Testis (tissue), 3 donors: ENCODE results near the gene FAM185A. TPM values are rescaled to one million over a fixed set of nuclear protein-coding genes. Genes with fewer than 3 reads are reported as not detected.
"Not testable (repeated sequence)": the region's sequence is repeated elsewhere in the genome, so short reads cannot be mapped to it uniquely, and the experiment has no call there.

Experiments used
- DNase-seq: peaks from one replicate; pipeline ENCODE4 v3.0.0-alpha.2; 2019
- H3K27ac ChIP-seq, 2 donors: fragments of 200-600 bp; sonication (generic); one replicate each; pipeline ENCODE4 v1.5.1; 2019
- H3K27me3 ChIP-seq: fragments of 200-600 bp; sonication (generic); one replicate; pipeline ENCODE4 v1.5.1; 2019
- H3K36me3 ChIP-seq: fragments of 200-600 bp; sonication (generic); one replicate; pipeline ENCODE4 v1.5.1; 2017; ENCODE audit warnings: low read depth; ENCODE audit errors: missing control alignments
- H3K4me1 ChIP-seq: fragments of 200-600 bp; sonication (generic); one replicate; pipeline ENCODE4 v1.5.1; 2019
- H3K4me3 ChIP-seq, 2 donors: fragments of 200-600 bp; sonication (generic); one replicate each; pipeline ENCODE4 v1.5.1; 2017 to 2019
- H3K9me3 ChIP-seq: fragments of 200-600 bp; sonication (generic); one replicate; pipeline ENCODE4 v1.5.1; 2017
- WGBS, 2 donors: methylation state at CpG; one replicate each; pipeline ENCODE4 v1.1.5; 2018; 5-methylcytosine and 5-hydroxymethylcytosine counted together
- intact Hi-C: fragments of 100-400 bp; cut with DNase I; formaldehyde crosslinking; loops from one replicate; pipeline ENCODE4 v1.15.1; 2023; ENCODE audit warnings: low total_unique reads
- polyA plus RNA-seq: library from polyadenylated mRNA; stranded (reverse); fragments of 350-450 nt; fragmentation: Illumina TruSeq; extraction: RNeasy Lipid Tissue Mini Kit (QIAGEN cat#74804); gene quantifications from one replicate; pipeline ENCODE4 v1.2.3, GENCODE V29; 2014; ENCODE audit warnings: low read depth, low replicate concordance; ENCODE audit not compliant: insufficient read depth
- total RNA-seq, 2 donors: library from RNA; depleted of rRNA; stranded (reverse); fragments of >200 nt; gene quantifications; one replicate each; pipeline ENCODE4 v1.2.3, GENCODE V29; 2016

Gene FAM185A
- total and polyA plus RNA-seq, 3 donors from 2014 or later, result 4.5 to 23.9 (median 15.2) TPM

DNA sequence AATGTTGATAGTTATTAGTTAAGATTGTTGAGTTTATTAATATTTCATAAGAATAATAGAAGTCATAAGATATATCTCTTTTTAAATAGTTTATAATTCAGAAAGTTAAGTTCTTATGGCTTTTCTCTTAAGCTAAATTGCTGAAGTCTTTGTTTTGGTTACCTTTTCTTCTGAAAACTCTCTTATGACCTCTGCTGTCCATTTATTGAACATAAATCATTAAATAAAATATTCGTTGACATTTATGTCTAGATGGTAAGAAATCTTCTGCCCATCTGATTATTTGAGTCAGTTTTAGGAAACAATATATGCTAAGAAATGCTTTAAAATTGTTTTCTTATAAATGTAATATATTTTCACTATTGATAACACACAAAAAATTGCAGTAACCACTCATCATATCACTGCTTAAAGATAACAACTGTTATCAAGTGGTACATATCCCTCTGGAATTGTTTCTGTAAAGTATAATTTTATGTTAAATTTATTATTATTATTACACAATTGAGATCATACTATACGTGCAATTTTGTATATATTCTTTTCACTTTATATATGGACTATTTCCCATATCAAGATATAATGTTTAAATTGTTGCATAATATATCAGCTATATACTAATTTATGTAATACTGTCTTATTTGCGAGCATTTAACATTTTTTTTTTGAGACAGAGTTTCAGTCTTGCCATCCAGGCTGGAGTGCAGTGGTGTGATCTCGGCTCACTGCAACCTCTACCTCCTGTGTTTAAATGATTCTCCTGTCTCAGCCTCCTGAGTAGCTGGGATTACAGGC lies 3.1 kb upstream of the FAM185A start:
- H3K36me3 ChIP-seq, H3K4me3 ChIP-seq, H3K27ac ChIP-seq, intact Hi-C loops, H3K27me3 ChIP-seq, H3K4me1 ChIP-seq, H3K9me3 ChIP-seq, DNase-seq: not testable (repeated sequence)
- WGBS, 2 donors, result 70 to 73% methylated on average over 4 of the region's 4 CpGs

DNA sequence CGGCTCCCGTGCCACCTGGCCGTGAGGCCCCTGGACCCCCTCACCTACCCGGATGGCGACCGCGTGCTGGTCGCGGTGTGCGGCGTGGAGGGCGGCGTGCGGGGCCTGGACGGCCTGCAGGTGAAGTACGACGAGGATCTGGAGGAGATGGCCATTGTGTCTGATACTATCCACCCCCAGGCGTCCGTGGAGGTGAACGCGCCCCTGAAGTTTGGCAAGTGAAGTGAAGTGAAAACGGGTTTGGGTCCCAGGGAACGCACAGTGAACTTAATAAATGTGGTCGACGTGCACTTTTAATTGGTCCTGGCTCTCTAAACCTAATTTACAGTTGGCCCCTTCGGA lies 617 bp downstream of the FAM185A start:
- H3K9me3 ChIP-seq, H3K4me1 ChIP-seq, intact Hi-C loops, H3K27ac ChIP-seq, H3K36me3 ChIP-seq, DNase-seq, H3K27me3 ChIP-seq: not testable (repeated sequence)
- 11 to 12% methylated on average over 5 to 7 of the region's 26 CpGs for WGBS, 2 donors
- H3K4me3 ChIP-seq, result peak overlapping the region; percentile 70 to 76

DNA sequence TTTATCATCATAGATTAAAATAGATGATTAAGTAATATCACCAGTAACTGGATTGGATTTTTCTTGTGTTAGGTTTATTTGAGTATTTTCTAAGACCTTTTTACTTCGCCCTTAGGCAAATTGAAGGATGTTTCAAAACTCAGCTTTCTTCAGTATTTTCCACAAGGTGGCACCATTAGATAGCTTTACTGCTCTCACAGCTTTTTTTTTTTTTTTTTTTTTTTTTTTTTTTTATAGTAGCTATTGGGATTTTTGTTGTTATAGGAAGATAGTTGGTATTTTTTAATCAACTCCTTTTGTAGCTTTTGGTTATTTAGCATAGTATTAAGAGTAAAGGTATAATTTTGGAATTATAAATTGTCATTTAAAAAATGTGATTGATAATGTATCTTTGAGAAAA lies 9.4 kb downstream of the FAM185A start:
- H3K36me3 ChIP-seq, H3K9me3 ChIP-seq, H3K27me3 ChIP-seq, H3K4me1 ChIP-seq, H3K4me3 ChIP-seq, H3K27ac ChIP-seq, DNase-seq, intact Hi-C loops: not testable (repeated sequence)
- WGBS, 2 donors, result 71 to 77% methylated on average over 1 of the region's 1 CpG

DNA sequence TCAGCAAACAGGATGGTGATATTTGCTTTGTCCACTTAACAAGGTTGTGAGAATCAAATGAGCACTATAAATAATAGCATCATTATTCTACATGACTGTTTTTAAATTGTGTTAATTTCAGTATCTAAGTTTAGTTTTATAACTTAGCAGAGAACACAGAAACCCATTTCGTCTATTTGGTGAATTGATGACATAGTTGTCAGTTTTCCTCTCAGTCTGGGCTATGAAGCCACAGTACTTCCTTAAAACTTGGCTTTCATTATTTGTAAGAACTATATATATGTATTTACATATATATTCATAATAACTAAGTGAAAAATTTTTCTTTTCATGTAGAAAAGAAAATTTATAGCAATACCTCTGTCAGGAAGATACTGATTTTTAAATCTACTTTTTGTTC lies 11.1 kb downstream of the FAM185A start:
- intact Hi-C loops, H3K27ac ChIP-seq: not testable (repeated sequence)

DNA sequence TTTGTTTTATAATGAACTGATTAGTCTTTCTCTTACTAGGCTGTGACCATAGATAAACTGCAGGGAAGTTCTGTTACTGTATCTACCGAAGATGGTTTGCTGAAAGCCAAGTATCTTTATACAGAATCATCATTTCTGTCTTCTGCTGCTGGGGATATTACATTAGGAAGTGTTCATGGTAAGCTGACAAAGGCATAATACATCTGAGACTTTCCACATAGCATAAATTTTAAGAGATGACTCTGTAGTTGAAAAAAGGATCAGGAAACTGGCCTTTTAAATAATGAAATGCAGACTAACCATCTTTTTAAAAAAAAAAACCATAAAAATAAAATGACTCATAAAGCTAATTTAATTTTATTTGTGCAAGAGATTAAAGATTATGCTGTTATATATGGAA lies 12.4 kb downstream of the FAM185A start:
- H3K4me3 ChIP-seq, H3K4me1 ChIP-seq, intact Hi-C loops, H3K9me3 ChIP-seq, DNase-seq, H3K27me3 ChIP-seq, H3K27ac ChIP-seq, H3K36me3 ChIP-seq: not testable (repeated sequence)
- WGBS, 2 donors, result 69 to 86% methylated on average over 1 of the region's 1 CpG

More for the DNA sequence above, 11.1 kb downstream of the FAM185A start:
- 79 to 91% methylated on average over 1 of the region's 1 CpG for WGBS, 2 donors
- not testable (repeated sequence) for DNase-seq, H3K4me1 ChIP-seq, H3K36me3 ChIP-seq, H3K27me3 ChIP-seq, H3K9me3 ChIP-seq, H3K4me3 ChIP-seq

DNA sequence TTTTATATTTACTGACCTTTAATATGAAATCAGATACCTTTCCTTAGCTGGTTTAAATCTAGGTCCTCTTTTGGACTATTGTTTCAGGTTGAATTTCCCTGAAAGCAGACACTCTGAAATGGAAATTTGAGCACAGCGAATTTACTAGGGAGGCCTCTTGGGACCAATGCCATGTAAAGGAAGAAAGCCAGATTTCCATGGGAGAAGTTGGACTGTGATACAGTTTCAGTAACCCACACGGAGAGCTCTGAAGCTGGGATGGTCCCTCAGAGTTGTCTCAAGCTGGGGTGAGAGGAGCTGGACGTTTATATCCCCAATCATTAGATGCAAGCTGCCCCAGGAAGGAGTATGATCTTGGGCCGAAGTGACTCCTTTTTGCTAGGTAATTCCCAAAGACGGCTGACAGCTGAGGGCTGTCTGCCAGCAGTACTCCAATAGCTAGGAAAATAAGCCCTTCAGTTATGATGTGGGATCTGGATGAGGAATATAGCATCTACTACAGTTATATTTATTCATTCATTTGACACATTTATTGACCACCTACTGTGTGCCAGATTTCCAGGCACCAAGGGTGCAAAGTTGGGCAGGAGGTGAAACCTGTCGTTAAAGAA lies 14.6 kb downstream of the FAM185A start:
- H3K27ac ChIP-seq, H3K36me3 ChIP-seq, DNase-seq, intact Hi-C loops, H3K4me1 ChIP-seq, H3K4me3 ChIP-seq, H3K9me3 ChIP-seq, H3K27me3 ChIP-seq: not testable (repeated sequence)
- 60 to 72% methylated on average over 4 to 6 of the region's 6 CpGs for WGBS, 2 donors

DNA sequence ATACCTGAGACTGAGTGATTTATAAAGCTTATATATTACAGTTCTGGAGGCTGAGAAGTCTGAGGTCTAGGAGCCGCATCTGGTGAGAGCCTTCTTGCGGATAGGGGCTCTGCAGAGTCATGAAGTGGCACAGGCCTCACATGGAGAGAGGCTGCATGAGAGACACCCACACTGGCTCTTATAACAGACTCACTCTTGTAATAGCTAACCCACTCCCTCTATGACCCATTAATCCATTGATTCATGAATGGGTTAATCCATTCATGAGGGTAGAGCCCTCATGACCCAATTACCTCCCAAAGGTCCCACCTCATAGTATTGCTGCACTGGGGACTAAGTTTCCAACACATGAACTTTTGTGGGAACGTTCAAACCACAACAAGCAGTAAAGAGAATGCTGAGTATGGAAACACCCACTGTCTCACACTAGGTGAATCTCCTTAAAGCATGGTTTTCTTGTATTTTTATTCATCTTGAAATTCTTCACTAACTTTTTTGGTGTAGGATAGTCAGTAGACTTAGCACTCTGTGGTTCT lies 20.9 kb downstream of the FAM185A start:
- DNase-seq, H3K9me3 ChIP-seq, H3K27me3 ChIP-seq, H3K4me1 ChIP-seq, H3K36me3 ChIP-seq, H3K4me3 ChIP-seq, H3K27ac ChIP-seq, intact Hi-C loops: not testable (repeated sequence)
- WGBS, 2 donors, result 93 to 95% methylated on average over 2 to 3 of the region's 3 CpGs

DNA sequence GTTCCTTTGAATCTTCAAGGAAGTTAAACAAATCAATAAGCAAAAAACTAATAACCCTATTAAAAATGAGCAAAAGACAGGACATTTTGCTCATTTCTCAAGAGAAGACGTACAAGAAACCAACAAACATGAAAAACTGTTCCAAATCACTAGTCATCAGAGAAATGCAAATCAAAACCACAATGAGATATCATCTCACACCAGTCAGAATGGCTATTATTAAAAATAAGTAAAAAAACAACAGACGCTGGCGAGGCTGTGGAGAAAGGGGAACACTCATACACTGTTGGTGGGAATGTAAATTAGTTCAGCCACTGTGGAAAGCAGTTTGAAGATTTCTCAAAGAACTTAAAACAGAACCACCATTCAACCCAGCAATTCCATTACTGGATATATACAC lies 21.7 kb downstream of the FAM185A start:
- H3K27ac ChIP-seq, DNase-seq, H3K4me3 ChIP-seq, H3K36me3 ChIP-seq, H3K27me3 ChIP-seq, H3K4me1 ChIP-seq, intact Hi-C loops, H3K9me3 ChIP-seq: not testable (repeated sequence)
- WGBS, 2 donors, result 93 to 100% methylated on average over 2 to 3 of the region's 3 CpGs

DNA sequence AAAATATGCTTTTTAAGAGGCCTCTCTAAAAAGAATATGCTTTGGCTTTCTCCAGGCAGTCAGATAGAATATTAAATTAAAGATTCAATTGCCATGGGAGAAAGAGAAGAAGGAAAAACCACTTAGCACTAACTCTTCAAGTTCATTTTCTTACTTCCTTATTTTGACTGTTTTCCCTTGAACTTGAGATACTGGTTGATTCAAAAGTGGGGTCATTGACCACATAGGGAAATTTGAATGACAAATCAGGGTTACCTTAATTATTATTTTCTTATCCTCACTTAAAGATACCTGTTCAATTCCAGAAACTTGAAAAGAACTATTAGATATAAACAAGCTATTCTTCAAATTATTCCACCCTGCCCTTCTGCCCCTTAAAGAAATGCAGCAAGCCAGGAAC lies 27.4 kb downstream of the FAM185A start:
- DNase-seq, H3K36me3 ChIP-seq, H3K9me3 ChIP-seq, H3K27me3 ChIP-seq, H3K4me3 ChIP-seq, H3K4me1 ChIP-seq, intact Hi-C loops, H3K27ac ChIP-seq: not testable (repeated sequence)

DNA sequence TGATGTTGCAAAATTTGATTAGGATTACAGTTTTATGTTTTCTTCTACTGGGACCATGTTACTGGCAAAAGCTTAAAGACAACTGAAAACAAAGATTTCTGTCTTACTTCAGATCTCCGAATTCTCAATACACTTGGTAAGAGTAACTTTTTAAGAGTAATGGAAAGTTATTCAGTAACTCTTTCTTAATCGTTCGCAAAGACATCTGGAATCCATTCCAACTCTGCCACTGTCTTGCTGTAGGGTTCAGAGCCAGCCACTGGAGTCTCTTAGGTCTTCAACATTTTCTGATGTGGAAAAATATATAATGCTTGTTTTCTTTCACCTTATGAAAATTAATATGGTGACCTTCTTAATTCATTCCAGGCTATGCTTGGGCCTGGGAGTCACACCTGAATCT lies 29.9 kb downstream of the FAM185A start:
- H3K36me3 ChIP-seq, H3K27me3 ChIP-seq, intact Hi-C loops, H3K27ac ChIP-seq, H3K9me3 ChIP-seq, H3K4me1 ChIP-seq, DNase-seq, H3K4me3 ChIP-seq: not testable (repeated sequence)
- 33 to 61% methylated on average over 3 of the region's 3 CpGs for WGBS, 2 donors

DNA sequence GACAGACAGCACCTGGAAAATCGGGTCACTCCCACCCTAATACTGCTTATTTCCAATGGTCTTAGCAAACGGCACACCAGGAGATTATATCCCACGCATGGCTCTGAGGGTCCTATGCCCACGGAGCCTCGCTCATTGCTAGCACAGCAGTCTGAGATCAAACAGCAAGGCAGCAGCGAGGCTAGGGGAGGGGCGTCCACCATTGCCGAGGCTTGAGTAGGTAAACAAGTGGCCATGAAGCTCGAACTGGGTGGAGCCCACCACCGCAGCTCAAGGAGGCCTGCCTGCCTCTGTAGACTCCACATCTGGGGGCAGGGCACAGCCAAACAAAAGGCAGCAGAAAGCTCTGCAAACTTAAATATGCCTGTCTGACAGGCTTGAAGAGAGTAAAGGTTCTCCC lies 32.1 kb downstream of the FAM185A start:
- WGBS, 2 donors, result 89 to 96% methylated on average over 9 to 10 of the region's 10 CpGs
- H3K36me3 ChIP-seq, DNase-seq, intact Hi-C loops, H3K27ac ChIP-seq, H3K27me3 ChIP-seq, H3K9me3 ChIP-seq, H3K4me1 ChIP-seq, H3K4me3 ChIP-seq: not testable (repeated sequence)

DNA sequence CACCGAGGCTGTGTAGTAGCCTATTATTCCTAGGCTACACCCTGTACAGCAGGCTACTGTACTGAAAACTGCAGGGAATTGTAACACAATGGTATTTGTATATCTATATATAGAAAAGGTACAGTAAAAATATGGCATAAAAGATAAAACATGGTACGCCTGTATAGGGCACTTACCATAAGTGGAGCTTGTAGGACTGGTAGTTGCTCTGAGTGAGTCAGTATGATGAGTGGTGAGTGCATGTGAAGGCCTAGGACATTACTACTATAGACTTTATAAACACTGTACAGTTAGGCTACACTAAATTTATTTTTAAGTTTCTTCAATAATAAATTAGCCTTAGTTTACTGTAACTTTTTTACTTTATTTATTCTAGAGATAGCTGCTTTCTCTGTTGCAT lies 40.0 kb downstream of the FAM185A start:
- H3K27ac ChIP-seq, H3K27me3 ChIP-seq, H3K4me3 ChIP-seq, intact Hi-C loops, DNase-seq, H3K36me3 ChIP-seq, H3K9me3 ChIP-seq, H3K4me1 ChIP-seq: not testable (repeated sequence)
- WGBS, 2 donors, result 84 to 100% methylated on average over 1 to 2 of the region's 2 CpGs
